NB4 (cell line): ENCODE data around the gene SPTBN5.

ENCODE experiments used
- MYC ChIP-seq: IDR thresholded peaks from 2 replicates; pipeline ENCODE4 v1.6.1; 2011; ENCODE audit warnings: low read depth, low read length
- POLR2A ChIP-seq: IDR thresholded peaks from 2 replicates; pipeline ENCODE4 v1.6.1; 2011; ENCODE audit warnings: mild to moderate bottlenecking; ENCODE audit not compliant: insufficient read length; ENCODE audit errors: extremely low read depth
- TF ChIP-seq, protein P1 (sequence below): IDR thresholded peaks from one replicate; pipeline ENCODE4 v1.5.1; 2012; ENCODE audit warnings: low read depth, low read length
- TF ChIP-seq, protein P2 (sequence below): IDR thresholded peaks from 2 replicates; pipeline ENCODE4 v1.6.1; 2011; ENCODE audit warnings: low read depth, low read length

DNA sequence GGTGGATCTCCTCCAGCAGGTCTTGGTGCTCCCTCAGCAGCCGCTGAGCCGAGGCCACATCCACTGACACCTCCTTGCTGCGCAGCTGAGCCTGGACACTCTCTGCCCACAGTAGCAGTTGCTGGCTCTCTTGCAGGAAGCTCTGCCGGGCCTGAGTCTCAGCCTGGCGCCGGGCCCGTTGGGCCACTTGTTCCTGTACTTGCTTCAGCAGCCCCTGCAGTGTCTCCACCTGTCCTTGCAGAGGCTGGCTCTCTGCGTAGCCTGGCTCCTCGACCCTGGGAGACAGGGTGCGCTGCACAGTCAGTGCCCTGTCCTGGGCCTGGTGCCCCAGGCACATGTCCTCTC lies 15.5 kb downstream of the SPTBN5 start:
- TF ChIP-seq, protein P1, sequence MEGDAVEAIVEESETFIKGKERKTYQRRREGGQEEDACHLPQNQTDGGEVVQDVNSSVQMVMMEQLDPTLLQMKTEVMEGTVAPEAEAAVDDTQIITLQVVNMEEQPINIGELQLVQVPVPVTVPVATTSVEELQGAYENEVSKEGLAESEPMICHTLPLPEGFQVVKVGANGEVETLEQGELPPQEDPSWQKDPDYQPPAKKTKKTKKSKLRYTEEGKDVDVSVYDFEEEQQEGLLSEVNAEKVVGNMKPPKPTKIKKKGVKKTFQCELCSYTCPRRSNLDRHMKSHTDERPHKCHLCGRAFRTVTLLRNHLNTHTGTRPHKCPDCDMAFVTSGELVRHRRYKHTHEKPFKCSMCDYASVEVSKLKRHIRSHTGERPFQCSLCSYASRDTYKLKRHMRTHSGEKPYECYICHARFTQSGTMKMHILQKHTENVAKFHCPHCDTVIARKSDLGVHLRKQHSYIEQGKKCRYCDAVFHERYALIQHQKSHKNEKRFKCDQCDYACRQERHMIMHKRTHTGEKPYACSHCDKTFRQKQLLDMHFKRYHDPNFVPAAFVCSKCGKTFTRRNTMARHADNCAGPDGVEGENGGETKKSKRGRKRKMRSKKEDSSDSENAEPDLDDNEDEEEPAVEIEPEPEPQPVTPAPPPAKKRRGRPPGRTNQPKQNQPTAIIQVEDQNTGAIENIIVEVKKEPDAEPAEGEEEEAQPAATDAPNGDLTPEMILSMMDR: no peak
- TF ChIP-seq POLR2A (no peak), MYC (no peak)
- TF ChIP-seq, protein P2, sequence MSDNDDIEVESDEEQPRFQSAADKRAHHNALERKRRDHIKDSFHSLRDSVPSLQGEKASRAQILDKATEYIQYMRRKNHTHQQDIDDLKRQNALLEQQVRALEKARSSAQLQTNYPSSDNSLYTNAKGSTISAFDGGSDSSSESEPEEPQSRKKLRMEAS: no peak
